Uterus (tissue), 4 donors: ENCODE measurements around the gene ADCY2. TPM values are rescaled to one million over a fixed set of nuclear protein-coding genes. Genes with fewer than 3 reads are reported as not detected.

Experiments
- DNase-seq, 2 donors: peaks; one replicate each; pipeline ENCODE4 v3.0.0-alpha.2; 2019 to 2020
- H3K27ac ChIP-seq, 2 donors: fragments of 200-600 bp; sonication (generic); 1 replicate in 1 of 2; 2 replicates in 1 of 2; pipeline ENCODE4 v1.5.1; 2016 to 2018
- H3K27me3 ChIP-seq, 2 donors: fragments of 200-600 bp; sonication (generic); one replicate each; pipeline ENCODE4 v1.5.1; 2018 to 2019; ENCODE audit warnings: control low read depth in 1 of 2
- H3K36me3 ChIP-seq, 2 donors: fragments of 200-600 bp; sonication (generic); one replicate each; pipeline ENCODE4 v1.5.1; 2019; ENCODE audit warnings: control low read depth in 1 of 2
- H3K4me1 ChIP-seq, 2 donors: fragments of 200-600 bp; sonication (generic); one replicate each; pipeline ENCODE4 v1.5.1; 2018 to 2019; ENCODE audit warnings: control low read depth in 1 of 2
- H3K4me3 ChIP-seq, 2 donors: fragments of 200-600 bp; sonication (generic); 1 replicate in 1 of 2; 2 replicates in 1 of 2; pipeline ENCODE4 v1.5.1; 2018 to 2019; ENCODE audit warnings: mild to moderate bottlenecking in 1 of 2
- H3K9me3 ChIP-seq, 2 donors: fragments of 200-600 bp; sonication (generic); one replicate each; pipeline ENCODE4 v1.5.1; 2019; ENCODE audit warnings: control low read depth in 1 of 2
- CTCF ChIP-seq, 4 experiments: fragments of 200-600 bp in 2 of 4; fragments of 450-650 bp in 2 of 4; sonication (generic) in 2 of 4; IDR thresholded peaks; one replicate each; pipeline ENCODE4 v1.5.1; 2016 to 2019; ENCODE audit warnings: antibody characterized with exemption in 4 of 4, mild to moderate bottlenecking in 2 of 4, moderate library complexity in 1 of 4
- POLR2A ChIP-seq, 2 donors: fragments of 450-650 bp; IDR thresholded peaks; one replicate each; pipeline ENCODE4 v1.6.1; 2016; ENCODE audit warnings: antibody characterized with exemption in 2 of 2, mild to moderate bottlenecking in 1 of 2, moderate library complexity in 1 of 2
- intact Hi-C: fragments of 100-400 bp; cut with DNase I; formaldehyde crosslinking; loops from one replicate; pipeline ENCODE4 v1.15.1; 2023; ENCODE audit warnings: low total_unique reads
- total RNA-seq, 4 donors: library from RNA; depleted of rRNA in 3 of 4; stranded (reverse); fragments of >200 nt in 3 of 4; gene quantifications; one replicate each; pipeline versions ENCODE4 v1.1.0 to v1.2.4, GENCODE V29; 2014 to 2023
- donor health status: DM: yes; HTN: yes; CAD: no.

ADCY2 gene
- total RNA-seq, 4 donors from 2014 or later = 3.8 to 25.3 (median 4.5) TPM

DNA sequence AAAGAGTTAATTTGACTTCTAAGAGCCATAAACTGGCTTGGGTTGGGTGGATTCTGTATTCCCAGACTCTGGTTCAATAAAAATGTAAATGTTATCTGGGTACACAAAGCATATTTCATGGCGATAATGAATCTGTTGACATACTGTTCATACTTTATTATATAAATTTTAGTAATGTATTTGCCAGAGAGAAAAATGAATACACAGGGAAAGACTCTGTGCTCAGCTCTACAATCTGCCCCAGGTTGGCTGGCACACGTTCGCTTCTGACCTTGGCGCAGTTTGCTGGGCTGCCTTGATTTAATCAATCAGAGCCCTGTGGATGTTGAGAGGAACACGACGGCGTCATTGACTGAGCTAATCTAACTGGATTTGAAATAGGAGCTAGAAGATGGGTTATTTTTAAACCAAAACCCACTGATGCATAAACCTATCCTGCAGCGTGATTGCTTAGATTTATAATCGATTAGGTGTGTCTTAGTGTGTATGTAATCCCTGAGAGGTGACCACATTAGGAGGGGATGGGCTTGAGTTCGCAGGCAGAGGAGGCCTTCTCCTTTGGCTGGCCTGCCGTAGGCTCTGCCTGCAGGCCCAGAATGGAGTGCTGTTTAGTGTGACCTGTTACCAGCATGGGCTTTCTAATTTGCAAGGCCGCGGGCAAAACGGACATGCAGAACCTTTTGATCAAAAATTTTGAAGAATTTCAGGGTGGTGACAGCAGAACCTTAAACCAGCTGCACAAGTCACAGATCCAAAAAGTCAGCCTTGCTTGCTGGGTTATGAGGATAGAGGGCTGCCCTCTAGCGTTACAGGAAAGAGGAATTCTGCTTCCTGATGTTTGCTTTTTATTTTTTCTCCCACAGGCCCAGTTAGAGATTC lies 3.9 kb upstream of the ADCY2 start:
- Histone ChIP-seq H3K4me3 (no peak overlapping the region), H3K27me3 (no peaks in the 10 kb centered on the region), H3K36me3 (no peaks in the 10 kb centered on the region), H3K27ac (peak overlapping the region in 1 of 2 donors; percentile 7), H3K9me3 (no peaks in the 10 kb centered on the region), H3K4me1 (no peaks in the 10 kb centered on the region)
- TF ChIP-seq CTCF (IDR thresholded peaks at IDR 0.05) (peak; percentile 20 to 62 (median 48)), POLR2A (IDR thresholded peaks at IDR 0.05) (no peak)
- intact Hi-C loops = no loop called here
- no peak for DNase-seq

- TF ChIP-seq POLR2A (IDR thresholded peaks at IDR 0.05) (no peak), CTCF (IDR thresholded peaks at IDR 0.05) (no peak)
- H3K27ac ChIP-seq = peak overlapping the region in 1 of 2 donors; percentile 7
- peaks cover 0 to 5% of the 10 kb centered on the region in 2 donors for H3K4me1 ChIP-seq
- no peaks in the 10 kb centered on the region for H3K9me3 ChIP-seq
- no peaks in the 10 kb centered on the region for H3K27me3 ChIP-seq
- H3K36me3 ChIP-seq = no peaks in the 10 kb centered on the region
- no peak overlapping the region for H3K4me3 ChIP-seq
- intact Hi-C loops = no loop called here
- no peak for DNase-seq
These were observed 3.3 kb upstream of the ADCY2 start for GRCh38 chr5:7392693-7393024.

GRCh38 chr5:7393921-7394799 lies 1.8 kb upstream of the ADCY2 start:
- Histone ChIP-seq H3K27ac (peak overlapping the region; percentile 27 to 87), H3K27me3 (no peaks in the 10 kb centered on the region), H3K36me3 (no peaks in the 10 kb centered on the region), H3K9me3 (no peaks in the 10 kb centered on the region), H3K4me1 (peaks cover 0 to 5% of the 10 kb centered on the region in 2 donors), H3K4me3 (no peak overlapping the region)
- no peak for TF ChIP-seq POLR2A (IDR thresholded peaks at IDR 0.05)
- TF ChIP-seq CTCF (IDR thresholded peaks at IDR 0.05) = no peak
- intact Hi-C loops = no loop called here
- no peak for DNase-seq

DNA sequence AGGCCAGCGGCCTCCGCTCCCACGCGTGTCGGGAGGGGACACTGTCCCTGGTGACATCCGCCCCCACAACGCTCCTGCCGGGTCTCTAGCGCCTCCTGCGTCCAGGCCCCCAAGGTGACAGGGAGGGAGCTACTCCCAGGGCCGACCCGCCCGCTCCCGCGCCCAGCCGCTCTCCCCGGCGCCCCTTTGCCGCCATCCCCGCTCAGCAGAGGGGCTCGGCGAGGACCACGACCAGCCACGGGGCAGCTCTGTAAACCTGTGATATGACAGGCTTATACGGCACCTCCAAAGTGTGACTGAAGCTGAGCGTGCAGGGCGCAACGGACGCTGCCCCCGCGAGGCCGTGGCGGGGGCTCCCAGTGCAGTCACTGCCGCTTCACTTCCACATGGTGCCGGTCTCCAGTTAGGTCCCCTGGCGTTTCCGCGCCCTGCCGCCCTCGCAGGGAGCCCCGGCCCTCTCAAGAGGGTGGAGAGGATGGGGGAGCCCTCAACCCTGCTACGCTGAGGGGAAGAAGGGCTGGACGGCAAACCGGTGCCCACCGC lies 978 bp upstream of the ADCY2 start:
- TF ChIP-seq POLR2A (IDR thresholded peaks at IDR 0.05) (no peak), CTCF (IDR thresholded peaks at IDR 0.05) (no peak)
- no peaks in the 10 kb centered on the region for H3K9me3 ChIP-seq
- H3K27me3 ChIP-seq = no peaks in the 10 kb centered on the region
- H3K4me3 ChIP-seq = no peak overlapping the region
- no peaks in the 10 kb centered on the region for H3K36me3 ChIP-seq
- DNase-seq = no peak
- H3K27ac ChIP-seq = peak overlapping the region; percentile 82 to 87
- peaks cover 0 to 5% of the 10 kb centered on the region in 2 donors for H3K4me1 ChIP-seq
- intact Hi-C loops = no loop called here
